HepG2 (cell line): Measurements from ENCODE around the gene DPAGT1. TPM values are rescaled to one million over a fixed set of nuclear protein-coding genes. Genes with fewer than 3 reads are reported as not detected.
A peak's percentile ranks its signal among the peaks of the same experiment; 100 is the strongest.

Experiments
- ARHGAP35 ChIP-seq: sonication (generic); formaldehyde crosslinking; IDR thresholded peaks from 2 replicates; pipeline ENCODE4 v1.9.0; 2022; ENCODE audit warnings: mild to moderate bottlenecking, inconsistent platforms, moderate library complexity, missing genetic modification reagents, borderline replicate concordance
- CBFB ChIP-seq: sonication (generic); formaldehyde crosslinking; IDR thresholded peaks from 2 replicates; pipeline ENCODE4 v1.4.0; 2020; ENCODE audit warnings: missing genetic modification reagents
- CC2D1A ChIP-seq: sonication (generic); formaldehyde crosslinking; IDR thresholded peaks from 2 replicates; pipeline ENCODE4 v1.8.1; 2023; ENCODE audit warnings: mild to moderate bottlenecking, missing genetic modification reagents
- FOXC1 ChIP-seq: sonication (generic); formaldehyde crosslinking; IDR thresholded peaks from 2 replicates; pipeline ENCODE4 v1.8.0; 2022; ENCODE audit warnings: mild to moderate bottlenecking, missing genetic modification reagents, borderline replicate concordance
- MAFK ChIP-seq, 2 experiments: IDR thresholded peaks in 1 of 2; conservative IDR thresholded peaks in 1 of 2; 2 replicates each; pipeline ENCODE4 v1.6.1; 2011; ENCODE audit warnings: improper control_type of control experiment in 2 of 2, low read length in 2 of 2
- NKX3-1 ChIP-seq: sonication (generic); formaldehyde crosslinking; IDR thresholded peaks from 2 replicates; pipeline ENCODE4 v1.5.0; 2020; ENCODE audit warnings: missing genetic modification reagents
- PITX1 ChIP-seq: sonication (generic); formaldehyde crosslinking; IDR thresholded peaks from 2 replicates; pipeline ENCODE4 v1.5.1; 2020; ENCODE audit warnings: mild to moderate bottlenecking, missing genetic modification reagents
- RARG ChIP-seq: sonication (generic); formaldehyde crosslinking; IDR thresholded peaks from 2 replicates; pipeline ENCODE4 v1.4.0; 2020; ENCODE audit warnings: low read depth, mild to moderate bottlenecking, missing genetic modification reagents
- SALL2 ChIP-seq: sonication (generic); formaldehyde crosslinking; IDR thresholded peaks from 2 replicates; pipeline ENCODE4 v1.8.1; 2023; ENCODE audit warnings: mild to moderate bottlenecking, missing genetic modification reagents, inconsistent platforms
- SNAI1 ChIP-seq: sonication (generic); formaldehyde crosslinking; IDR thresholded peaks from 2 replicates; pipeline ENCODE4 v1.5.0; 2020; ENCODE audit warnings: mild to moderate bottlenecking, missing genetic modification reagents, borderline replicate concordance
- SRF ChIP-seq: IDR thresholded peaks from 2 replicates; pipeline ENCODE4 v1.6.1; 2011; ENCODE audit warnings: mild to moderate bottlenecking, low read depth, low read length, moderate library complexity
- TCF7L2 ChIP-seq: IDR thresholded peaks from 2 replicates; pipeline ENCODE4 v1.6.1; 2011; ENCODE audit warnings: mild to moderate bottlenecking, low read depth, low read length, moderate library complexity
- ZNF329 ChIP-seq: sonication (generic); formaldehyde crosslinking; IDR thresholded peaks from 2 replicates; pipeline ENCODE4 v1.9.0; 2021; ENCODE audit warnings: low read depth, mild to moderate bottlenecking, missing genetic modification reagents
- ZNF850 ChIP-seq: sonication (generic); formaldehyde crosslinking; conservative IDR thresholded peaks from 2 replicates; pipeline ENCODE4 v1.9.0; 2021; ENCODE audit warnings: mild to moderate bottlenecking, missing genetic modification reagents
- polyA plus RNA-seq, 8 experiments: library from polyadenylated mRNA; depleted of rRNA in 3 of 8; stranded (reverse) in 7 of 8; unstranded in 1 of 8; fragments of >200 nt; fragmentation: Illumina TruSeq in 4 of 8; extraction: Trizol in 4 of 8; gene quantifications; 2 replicates each; pipeline versions ENCODE4 v1.2.1 to v1.2.3, GENCODE V29; 2011 to 2016; ENCODE audit warnings: low read depth in 4 of 8, missing spikeins in 1 of 8, mixed read lengths in 1 of 8; ENCODE audit not compliant: insufficient read depth in 1 of 8
- total RNA-seq, 5 experiments: library from RNA; depleted of rRNA; stranded (reverse); fragments of >200 nt; fragmentation: Illumina TruSeq; extraction: Trizol; gene quantifications; 2 replicates each; pipeline ENCODE4 v1.2.3, GENCODE V29; 2016; ENCODE audit warnings: low read depth in 1 of 5
- TF ChIP-seq, protein P1 (sequence below): sonication (generic); formaldehyde crosslinking; IDR thresholded peaks from 2 replicates; pipeline ENCODE4 v1.5.0; 2020; ENCODE audit warnings: missing genetic modification reagents, mild to moderate bottlenecking, borderline replicate concordance
- TF ChIP-seq, protein P2 (sequence below): sonication (generic); formaldehyde crosslinking; IDR thresholded peaks from 2 replicates; pipeline ENCODE4 v1.5.0; 2020; ENCODE audit warnings: mild to moderate bottlenecking, missing genetic modification reagents, borderline replicate concordance
- TF ChIP-seq, protein P3 (sequence below): sonication (generic); formaldehyde crosslinking; IDR thresholded peaks from 2 replicates; pipeline ENCODE4 v1.8.0; 2022; ENCODE audit warnings: missing genetic modification reagents, mild to moderate bottlenecking, borderline replicate concordance

The DPAGT1 gene
- total and polyA plus RNA-seq, 2 of the 13 experiments (the other 11 are each of a cell fraction or from before 2014, with no cell fraction given): 37.6 to 70.7 TPM

DNA sequence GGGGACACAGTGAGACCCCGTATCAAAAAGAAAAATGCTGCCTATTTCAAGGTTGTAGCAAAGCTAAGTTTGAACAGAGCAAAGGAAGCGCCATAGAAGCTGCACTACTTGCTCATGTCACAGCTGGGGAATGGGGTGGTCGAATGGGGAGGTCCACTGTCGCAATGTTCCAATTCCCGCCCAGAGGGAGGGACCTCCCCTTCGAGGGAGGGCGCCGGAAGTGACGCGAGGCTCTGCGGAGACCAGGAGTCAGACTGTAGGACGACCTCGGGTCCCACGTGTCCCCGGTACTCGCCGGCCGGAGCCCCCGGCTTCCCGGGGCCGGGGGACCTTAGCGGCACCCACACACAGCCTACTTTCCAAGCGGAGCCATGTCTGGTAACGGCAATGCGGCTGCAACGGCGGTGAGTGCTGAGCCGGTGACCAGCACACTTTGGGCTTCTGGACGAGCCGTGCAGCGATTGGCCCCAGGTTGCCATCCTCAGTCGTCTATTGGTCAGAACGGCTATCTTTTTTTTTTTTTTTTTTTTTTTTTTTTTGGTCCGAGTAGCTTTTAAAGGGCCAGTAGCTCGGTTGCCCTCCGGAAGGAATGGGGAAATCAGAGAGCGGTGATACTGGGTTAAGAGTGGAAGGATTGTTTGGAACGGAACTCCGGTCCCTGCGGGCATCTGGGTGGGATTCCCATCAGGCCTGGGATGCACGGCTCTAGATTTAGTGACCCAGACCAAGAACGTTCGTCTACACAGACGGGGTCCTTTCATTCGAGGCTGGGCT is 16.8 kb downstream of the DPAGT1 start, which contains the start of gene HMBS (continued):
- TF ChIP-seq, protein P1, sequence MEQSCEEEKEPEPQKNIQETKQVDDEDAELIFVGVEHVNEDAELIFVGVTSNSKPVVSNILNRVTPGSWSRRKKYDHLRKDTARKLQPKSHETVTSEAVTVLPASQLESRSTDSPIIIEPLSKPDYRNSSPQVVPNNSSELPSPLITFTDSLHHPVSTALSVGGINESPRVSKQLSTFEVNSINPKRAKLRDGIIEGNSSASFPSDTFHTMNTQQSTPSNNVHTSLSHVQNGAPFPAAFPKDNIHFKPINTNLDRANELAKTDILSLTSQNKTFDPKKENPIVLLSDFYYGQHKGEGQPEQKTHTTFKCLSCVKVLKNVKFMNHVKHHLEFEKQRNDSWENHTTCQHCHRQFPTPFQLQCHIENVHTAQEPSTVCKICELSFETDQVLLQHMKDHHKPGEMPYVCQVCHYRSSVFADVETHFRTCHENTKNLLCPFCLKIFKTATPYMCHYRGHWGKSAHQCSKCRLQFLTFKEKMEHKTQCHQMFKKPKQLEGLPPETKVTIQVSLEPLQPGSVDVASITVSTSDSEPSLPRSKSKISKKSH (CRISPR knock-in tag): peak; percentile 64; the same call in 1 of the 2 replicates
- TF ChIP-seq ZNF850 (CRISPR knock-in tag): no peak
- TF ChIP-seq RARG (CRISPR knock-in tag): no peak
- TF ChIP-seq, protein P2, sequence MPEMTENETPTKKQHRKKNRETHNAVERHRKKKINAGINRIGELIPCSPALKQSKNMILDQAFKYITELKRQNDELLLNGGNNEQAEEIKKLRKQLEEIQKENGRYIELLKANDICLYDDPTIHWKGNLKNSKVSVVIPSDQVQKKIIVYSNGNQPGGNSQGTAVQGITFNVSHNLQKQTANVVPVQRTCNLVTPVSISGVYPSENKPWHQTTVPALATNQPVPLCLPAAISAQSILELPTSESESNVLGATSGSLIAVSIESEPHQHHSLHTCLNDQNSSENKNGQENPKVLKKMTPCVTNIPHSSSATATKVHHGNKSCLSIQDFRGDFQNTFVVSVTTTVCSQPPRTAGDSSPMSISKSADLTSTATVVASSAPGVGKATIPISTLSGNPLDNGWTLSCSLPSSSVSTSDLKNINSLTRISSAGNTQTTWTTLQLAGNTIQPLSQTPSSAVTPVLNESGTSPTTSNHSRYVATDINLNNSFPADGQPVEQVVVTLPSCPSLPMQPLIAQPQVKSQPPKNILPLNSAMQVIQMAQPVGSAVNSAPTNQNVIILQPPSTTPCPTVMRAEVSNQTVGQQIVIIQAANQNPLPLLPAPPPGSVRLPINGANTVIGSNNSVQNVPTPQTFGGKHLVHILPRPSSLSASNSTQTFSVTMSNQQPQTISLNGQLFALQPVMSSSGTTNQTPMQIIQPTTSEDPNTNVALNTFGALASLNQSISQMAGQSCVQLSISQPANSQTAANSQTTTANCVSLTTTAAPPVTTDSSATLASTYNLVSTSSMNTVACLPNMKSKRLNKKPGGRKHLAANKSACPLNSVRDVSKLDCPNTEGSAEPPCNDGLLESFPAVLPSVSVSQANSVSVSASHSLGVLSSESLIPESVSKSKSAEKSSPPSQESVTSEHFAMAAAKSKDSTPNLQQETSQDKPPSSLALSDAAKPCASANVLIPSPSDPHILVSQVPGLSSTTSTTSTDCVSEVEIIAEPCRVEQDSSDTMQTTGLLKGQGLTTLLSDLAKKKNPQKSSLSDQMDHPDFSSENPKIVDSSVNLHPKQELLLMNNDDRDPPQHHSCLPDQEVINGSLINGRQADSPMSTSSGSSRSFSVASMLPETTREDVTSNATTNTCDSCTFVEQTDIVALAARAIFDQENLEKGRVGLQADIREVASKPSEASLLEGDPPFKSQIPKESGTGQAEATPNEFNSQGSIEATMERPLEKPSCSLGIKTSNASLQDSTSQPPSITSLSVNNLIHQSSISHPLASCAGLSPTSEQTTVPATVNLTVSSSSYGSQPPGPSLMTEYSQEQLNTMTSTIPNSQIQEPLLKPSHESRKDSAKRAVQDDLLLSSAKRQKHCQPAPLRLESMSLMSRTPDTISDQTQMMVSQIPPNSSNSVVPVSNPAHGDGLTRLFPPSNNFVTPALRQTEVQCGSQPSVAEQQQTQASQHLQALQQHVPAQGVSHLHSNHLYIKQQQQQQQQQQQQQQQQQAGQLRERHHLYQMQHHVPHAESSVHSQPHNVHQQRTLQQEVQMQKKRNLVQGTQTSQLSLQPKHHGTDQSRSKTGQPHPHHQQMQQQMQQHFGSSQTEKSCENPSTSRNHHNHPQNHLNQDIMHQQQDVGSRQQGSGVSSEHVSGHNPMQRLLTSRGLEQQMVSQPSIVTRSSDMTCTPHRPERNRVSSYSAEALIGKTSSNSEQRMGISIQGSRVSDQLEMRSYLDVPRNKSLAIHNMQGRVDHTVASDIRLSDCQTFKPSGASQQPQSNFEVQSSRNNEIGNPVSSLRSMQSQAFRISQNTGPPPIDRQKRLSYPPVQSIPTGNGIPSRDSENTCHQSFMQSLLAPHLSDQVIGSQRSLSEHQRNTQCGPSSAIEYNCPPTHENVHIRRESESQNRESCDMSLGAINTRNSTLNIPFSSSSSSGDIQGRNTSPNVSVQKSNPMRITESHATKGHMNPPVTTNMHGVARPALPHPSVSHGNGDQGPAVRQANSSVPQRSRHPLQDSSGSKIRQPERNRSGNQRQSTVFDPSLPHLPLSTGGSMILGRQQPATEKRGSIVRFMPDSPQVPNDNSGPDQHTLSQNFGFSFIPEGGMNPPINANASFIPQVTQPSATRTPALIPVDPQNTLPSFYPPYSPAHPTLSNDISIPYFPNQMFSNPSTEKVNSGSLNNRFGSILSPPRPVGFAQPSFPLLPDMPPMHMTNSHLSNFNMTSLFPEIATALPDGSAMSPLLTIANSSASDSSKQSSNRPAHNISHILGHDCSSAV (CRISPR knock-in tag): no peak
- no peak for TF ChIP-seq TCF7L2
- TF ChIP-seq, protein P3, sequence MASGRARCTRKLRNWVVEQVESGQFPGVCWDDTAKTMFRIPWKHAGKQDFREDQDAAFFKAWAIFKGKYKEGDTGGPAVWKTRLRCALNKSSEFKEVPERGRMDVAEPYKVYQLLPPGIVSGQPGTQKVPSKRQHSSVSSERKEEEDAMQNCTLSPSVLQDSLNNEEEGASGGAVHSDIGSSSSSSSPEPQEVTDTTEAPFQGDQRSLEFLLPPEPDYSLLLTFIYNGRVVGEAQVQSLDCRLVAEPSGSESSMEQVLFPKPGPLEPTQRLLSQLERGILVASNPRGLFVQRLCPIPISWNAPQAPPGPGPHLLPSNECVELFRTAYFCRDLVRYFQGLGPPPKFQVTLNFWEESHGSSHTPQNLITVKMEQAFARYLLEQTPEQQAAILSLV: peak; percentile 34; the same call in 1 of the 2 replicates
- TF ChIP-seq SNAI1 (CRISPR knock-in tag): no peak
- no peak for TF ChIP-seq MAFK (conservative IDR thresholded peaks at IDR 0.05 in 1 of 2, IDR thresholded peaks at IDR 0.05 in 1 of 2; ENCODE audit: low read length in 2 of 2)
- TF ChIP-seq CC2D1A: no peak
- TF ChIP-seq NKX3-1 (CRISPR knock-in tag): peak; percentile 27; the same call in 1 of the 2 replicates
- 0 out of 2 replicates have a peak, but pooled peaks have one; percentile 42 for TF ChIP-seq ZNF329 (CRISPR knock-in tag)
- no peak for TF ChIP-seq SRF
- peak; percentile 62; the same call in 1 of the 2 replicates for TF ChIP-seq FOXC1
- peak; percentile 66; the same call in 1 of the 2 replicates for TF ChIP-seq ARHGAP35 (CRISPR knock-in tag)
- TF ChIP-seq PITX1: no peak
- peak; percentile 48; the same call in 1 of the 2 replicates for TF ChIP-seq SALL2 (CRISPR knock-in tag)
- TF ChIP-seq CBFB: peak; percentile 6; the same call in 1 of the 2 replicates
